Measurements from ENCODE around the gene SULT2A1.
"Not testable (repeated sequence)": the region's sequence is repeated elsewhere in the genome, so short reads cannot be mapped to it uniquely, and the experiment has no call there.

Gene SULT2A1

DNA sequence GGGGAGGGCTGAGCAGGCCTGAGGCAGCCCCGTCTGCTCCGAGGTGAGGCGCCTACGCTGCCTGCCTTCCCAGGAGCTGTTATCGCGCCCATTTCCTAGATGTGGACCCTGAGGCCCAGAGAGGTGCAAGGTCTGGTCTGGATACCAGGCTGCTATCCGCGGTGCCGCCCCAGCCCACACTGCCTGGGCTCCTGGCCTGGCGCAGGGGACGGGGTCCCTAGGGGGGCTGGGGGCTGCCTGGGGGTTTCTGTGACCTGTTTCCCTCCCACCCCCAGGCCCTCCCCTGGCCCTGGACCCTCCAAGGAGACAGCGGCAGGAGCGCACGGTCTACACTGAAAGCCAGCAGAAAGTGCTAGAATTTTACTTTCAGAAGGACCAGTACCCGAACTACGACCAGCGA is 26.3 kb downstream of the SULT2A1 start:
- not testable (repeated sequence) for DNase-seq

DNA sequence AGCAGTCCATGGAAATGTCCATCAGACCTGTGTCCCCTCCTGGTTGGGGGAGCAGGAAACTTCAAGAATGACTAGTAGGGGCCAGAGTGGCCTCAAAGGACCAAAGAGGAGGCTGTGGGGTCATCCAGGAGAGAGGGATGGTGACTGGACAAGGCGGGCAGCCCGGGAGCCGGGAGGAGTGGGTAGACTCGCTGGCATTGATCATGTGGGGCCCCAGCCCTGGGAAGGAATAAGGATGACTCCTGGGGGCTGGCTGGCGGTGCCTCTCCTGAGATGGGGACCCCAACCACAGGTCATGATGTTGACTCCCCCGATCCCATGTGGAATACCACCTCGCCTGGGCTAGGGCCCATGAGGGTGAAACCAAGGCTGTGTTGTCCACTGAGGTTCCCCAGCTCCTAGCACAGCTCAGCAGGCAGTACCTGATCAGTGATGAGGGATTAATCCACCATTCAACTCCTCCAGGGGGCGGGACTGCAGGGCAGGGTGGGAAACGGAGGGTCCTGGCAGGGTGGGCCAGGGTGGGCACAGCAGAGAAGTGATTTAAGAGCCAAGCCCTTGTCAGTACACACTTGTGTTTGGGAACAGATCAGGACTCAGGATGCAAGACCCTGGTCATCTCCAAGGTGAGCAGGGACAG is 27.3 kb downstream of the SULT2A1 start, which contains the start of gene TPRX2:
Gene TPRX2, plus strand, starts transcription at position 590 of the 640 bp plus-strand sequence. Its CDS starts 12 bp downstream, at position 602.
- not testable (repeated sequence) for DNase-seq

DNA sequence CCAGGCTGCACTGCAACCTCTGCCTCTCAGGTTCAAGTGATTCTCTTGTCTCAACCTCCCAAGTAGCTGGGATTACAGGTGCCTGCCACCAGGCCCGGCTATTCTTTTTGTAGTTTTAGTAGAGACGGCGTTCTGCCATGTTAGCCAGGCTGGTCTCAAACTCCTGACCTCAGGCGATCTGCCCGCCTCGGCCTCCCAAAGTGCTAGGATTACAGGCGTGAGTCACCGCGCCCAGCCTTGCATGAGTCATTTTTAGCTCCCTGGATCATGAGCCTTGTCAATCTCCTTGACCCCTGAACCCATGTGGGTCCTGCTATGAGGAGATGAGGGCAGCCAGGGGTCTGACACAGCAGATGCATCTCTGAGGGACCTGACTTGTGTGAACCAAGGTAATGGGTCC is 27.9 kb downstream of the SULT2A1 start:
- not testable (repeated sequence) for DNase-seq

DNA sequence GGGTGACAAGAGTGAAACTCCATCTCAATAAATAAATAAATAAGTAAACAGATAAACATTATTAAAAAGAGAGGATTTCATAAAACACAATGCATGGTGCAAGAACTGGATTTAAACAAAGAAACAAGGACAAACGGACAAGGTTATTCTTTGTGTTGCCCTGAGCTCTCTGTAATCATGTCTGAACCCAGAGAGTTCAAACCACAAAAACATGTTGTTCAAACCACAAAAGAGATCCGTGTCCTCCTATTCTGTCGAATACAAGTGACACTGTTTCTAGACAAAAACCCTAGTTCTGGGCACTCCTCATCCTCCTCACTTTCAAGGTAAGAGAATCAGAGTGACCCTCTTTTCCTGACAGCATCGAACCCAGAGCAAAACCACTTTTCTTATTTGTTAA is 31.7 kb downstream of the SULT2A1 start:
- DNase-seq = no peak

DNA sequence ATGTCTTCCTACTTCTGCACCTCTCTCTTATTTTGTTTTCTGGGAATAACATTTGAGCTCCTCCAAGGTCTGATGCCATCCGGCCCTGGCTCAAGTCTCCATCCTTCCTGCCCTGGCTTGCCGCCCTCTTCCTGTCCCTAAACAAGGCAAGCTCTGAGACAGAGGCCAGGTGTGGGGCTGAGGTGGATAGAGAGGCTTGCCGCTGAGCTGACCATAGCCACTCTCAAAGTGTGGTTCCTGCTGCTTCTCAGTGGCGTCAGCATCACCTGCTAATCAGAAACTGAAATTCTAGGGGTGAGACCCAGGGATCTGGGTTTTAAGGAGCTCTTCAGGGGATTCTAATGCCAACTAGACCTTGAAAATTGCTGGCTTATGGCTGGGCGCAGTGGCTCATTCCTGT is 33.1 kb downstream of the SULT2A1 start:
- DNase-seq = no peak

DNA sequence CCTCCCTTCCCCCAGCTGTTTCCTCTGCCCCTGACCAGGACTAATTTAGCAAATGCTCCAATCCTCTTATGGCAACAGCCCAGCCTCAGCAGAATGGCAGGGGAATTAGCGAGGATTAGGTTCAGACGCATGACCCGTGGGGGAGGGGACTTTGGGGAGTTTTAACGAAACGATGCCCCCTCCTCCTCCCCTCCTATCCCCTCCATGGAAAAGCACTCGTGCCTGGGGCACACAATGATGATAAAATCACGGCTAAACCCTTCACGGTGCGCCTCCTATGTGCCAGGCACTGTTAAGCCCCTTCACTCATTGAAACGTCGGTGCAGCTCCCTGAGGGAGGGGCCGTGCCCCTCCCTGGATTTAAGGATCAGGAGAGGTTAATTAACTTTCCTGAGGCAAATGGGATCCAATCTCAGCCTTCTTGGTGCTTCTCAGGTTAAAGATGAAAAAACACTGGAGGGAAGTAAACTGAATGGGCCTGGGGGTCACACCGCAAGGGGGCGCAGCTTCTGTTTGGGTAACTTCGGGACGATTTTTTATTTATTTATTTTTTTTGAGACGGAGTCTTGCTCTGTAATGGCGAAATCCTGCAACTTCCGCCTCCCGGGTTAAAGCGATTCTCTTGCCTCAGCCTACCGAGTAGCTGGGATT is 37.2 kb downstream of the SULT2A1 start:
- DNase-seq = no peak

DNA sequence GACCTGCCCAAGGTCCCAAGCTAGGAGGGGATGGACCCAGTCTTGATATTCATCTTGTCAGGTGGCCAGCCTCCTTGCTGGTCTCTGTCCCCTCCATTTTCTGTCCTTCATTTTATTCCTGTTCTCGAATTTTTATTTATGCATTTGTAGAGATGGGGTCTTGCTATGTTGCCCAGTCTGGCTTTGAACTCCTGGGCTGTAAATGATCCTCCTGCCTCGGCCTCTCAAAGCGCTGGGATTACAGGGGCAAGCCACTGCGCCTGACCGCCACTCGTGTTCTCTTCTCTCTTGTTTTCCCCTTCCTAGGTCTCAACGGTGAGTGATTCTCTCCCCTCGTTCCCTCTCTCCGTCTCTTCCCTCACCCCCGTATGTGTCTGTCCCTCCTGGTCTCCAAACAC is 37.7 kb downstream of the SULT2A1 start:
- DNase-seq = no peak

DNA sequence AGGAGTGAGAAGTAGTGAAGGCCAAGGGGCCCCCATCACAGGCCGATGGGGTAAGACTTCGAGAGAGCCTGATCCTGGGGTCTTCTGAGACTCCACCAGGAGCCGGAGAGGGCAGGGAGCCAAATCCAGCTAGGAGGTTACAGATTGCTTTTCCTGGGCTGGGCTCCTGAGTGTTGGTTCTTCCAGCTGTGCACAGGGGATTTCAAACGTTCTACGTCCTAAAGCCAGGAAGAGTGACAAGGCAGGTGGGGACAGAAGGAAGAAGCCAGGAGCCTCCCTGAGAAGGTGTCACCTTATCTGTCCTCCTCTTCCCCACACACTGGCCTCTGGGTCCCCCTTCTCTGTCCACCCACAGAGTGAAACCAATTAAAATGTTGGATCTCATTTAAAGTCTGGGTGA is 43.2 kb downstream of the SULT2A1 start:
- DNase-seq = no peak

DNA sequence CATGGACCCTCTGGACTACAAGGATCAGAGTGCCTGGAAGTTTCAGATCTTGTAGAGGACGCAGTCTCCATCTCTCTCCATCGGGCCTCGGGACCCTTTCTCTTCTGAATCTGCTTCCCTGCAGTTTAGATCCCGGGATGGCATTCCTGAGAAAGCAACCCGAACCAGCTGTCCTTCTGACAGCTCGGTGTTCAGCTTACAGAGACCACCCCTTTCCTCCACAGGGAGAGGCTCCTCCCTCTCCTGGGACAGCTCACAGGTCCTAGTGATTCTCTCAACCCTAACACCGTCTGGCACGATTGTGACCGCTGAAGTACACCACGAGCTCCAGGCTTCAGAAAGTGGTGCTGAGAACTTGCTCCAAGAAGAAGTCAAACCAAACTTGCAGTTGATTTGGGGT is 46.2 kb downstream of the SULT2A1 start:
- DNase-seq = no peak

DNA sequence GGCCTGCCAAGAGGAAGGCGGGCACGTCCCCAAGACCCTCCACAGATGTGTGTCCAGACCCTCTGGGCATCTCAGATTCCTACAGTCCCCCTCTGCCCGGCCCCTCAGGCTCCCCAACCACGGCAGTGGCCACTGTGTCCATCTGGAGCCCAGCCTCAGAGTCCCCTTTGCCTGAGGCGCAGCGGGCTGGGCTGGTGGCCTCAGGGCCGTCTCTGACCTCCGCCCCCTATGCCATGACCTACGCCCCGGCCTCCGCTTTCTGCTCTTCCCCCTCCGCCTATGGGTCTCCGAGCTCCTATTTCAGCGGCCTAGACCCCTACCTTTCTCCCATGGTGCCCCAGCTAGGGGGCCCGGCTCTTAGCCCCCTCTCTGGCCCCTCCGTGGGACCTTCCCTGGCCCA is 46.7 kb downstream of the SULT2A1 start:
- no peak for DNase-seq

DNA sequence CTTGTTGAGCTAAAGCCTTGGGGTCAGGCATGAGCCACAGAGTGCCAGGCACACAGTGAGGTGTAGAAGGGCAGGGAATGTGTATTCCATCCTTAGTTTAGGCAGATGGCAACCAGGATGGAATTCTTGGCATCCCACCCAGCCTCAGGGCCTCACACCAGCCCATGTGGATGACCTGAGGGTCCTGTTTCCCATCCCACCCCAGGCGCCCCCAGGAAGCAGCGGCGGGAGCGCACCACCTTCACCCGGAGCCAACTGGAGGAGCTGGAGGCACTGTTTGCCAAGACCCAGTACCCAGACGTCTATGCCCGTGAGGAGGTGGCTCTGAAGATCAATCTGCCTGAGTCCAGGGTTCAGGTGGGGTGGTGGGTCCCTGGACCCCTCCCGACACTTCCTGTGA is 50.1 kb downstream of the SULT2A1 start:
- no peak for DNase-seq

DNA sequence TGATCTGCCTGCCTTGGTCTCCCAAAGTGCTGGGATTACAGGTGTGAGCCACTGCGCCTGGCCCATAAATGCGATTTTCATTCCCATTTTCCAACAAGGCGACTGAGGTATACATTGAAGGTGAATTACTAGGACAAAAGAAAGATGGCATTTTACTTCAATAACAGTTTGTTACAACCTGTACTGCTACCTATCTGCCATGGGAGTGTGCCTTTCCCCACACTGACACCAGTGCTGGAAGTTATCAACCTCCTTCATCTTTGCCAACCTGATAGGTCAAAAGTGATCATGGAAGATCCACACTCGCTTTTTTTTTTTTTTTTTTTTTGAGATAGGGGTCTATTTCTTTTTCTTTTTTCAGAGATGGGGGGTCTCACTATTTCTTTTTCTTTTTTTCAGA is 53.4 kb downstream of the SULT2A1 start:
- no peak for DNase-seq

DNA sequence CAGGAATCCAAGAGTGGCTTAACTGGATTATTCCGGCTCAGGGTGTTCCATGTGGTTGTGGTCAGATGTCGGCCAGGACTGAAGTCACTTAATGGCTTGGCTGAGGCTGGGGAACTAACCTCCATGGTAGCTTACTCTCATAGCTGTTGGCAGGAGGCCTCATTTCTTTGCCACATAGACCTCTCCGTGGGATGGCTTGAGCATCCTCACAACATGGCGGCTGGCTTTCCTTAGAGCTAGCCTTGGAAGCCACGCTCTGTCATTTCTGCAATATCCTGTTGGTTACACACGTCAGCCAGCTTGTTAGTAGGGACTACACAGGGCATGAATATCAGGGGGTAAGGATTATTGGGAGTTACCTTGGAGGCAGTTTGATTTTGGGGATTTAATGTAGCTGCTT is 59.3 kb downstream of the SULT2A1 start:
- DNase-seq = no peak

DNA sequence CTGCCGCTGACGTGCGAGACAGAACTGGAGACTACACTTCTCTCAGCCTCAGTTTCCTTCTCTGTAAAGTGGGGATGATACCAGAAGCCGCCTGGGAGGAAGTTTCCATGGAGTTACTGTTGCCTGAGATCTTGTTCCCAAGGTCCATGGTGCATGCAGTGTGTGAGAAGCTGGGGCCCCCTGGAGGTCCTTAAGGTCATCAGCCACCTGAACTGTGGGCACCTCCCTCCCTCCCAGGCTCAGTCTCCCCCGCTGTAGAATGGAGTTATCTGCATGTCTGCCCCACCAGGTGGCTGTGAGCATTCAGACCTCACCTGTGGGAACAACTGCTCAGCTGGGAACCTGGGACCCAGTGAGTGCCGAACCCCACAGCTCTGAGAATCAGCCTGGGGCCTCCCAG is 61.7 kb downstream of the SULT2A1 start:
- no peak for DNase-seq

DNA sequence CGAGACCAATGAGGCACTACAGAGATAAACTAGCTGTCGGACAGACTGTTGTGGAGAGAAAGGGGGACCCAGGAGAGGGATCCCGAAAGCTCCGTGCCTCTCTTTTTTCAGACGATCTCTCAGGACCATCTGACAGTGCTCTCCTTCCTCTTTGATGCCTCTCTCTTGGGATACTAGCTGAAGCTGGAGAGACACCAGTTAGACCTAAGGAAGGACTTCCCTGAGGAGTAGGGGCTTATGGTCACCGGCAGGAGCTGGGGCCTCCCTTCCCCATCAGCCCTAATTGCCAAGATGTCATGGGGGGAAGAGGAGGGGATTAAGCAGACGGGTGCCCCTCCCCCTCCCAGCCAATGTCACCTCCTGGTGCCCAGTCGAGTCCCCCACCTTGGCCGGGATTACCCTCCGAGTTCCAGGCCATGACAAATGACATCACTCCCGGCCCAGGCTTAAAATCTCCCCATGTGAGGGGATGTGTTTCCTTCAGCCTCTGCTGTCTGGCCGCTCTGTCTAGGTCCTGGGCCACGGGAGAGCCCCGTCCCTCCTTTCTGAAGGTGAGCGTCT is 64.6 kb downstream of the SULT2A1 start, which contains the start of gene CRX:
Gene CRX, plus strand, starts transcription at position 478 of the 561 bp plus-strand sequence. CDS start 12,507 bp downstream, outside the sequence.
- DNase-seq = no peak
